GM12878 (cell line): ENCODE results near the gene RECQL5. TPM values are rescaled to one million over a fixed set of nuclear protein-coding genes. Genes with fewer than 3 reads are reported as not detected.
"Not testable (repeated sequence)": the region's sequence is repeated elsewhere in the genome, so short reads cannot be mapped to it uniquely, and the experiment has no call there.

Experiments used
- ATAC-seq: fragments of 200-7000 bp; cut with Tn5 transposase; 3 replicates; pipeline ENCODE4 v1.9.1; 2020; ENCODE audit warnings: mild to moderate bottlenecking, moderate library complexity
- BruUV-seq: library from RNA; stranded (reverse); fragments of 400-500 nt; replicated peaks from 2 replicates; lab custom pipeline; 2021; lab: Mats Ljungman, UMichigan
- CTCF ChIA-PET: fragments of 300-600 bp; sonication (Branson Sonifier 250); formaldehyde crosslinking; extraction: SDS; loops from one replicate; lab custom pipeline; 2021; ENCODE audit warnings: inconsistent platforms; lab: Yijun Ruan, JAX
- POLR2A ChIA-PET: fragments of 350-600 bp; formaldehyde crosslinking; extraction: SDS; loops from one replicate; lab custom pipeline; 2021; ENCODE audit warnings: inconsistent platforms; lab: Charles Lee
- RAD21 ChIA-PET: fragments of 300-600 bp; sonication (Branson Sonifier 250); formaldehyde crosslinking; loops from one replicate; lab custom pipeline; 2023; ENCODE audit warnings: antibody characterized with exemption; ENCODE audit not compliant: unreplicated experiment; lab: Charles Lee
- SMC1A ChIA-PET: fragments of 300-600 bp; sonication (Branson Sonifier 250); formaldehyde crosslinking; loops from one replicate; lab custom pipeline; 2023; ENCODE audit not compliant: unreplicated experiment, uncharacterized antibody; lab: Charles Lee
- DNase-seq: peaks from one replicate; pipeline ENCODE4 v3.0.0-alpha.2; 2011; ENCODE audit warnings: low read depth, low spot score
- FAIRE-seq: peaks from 3 replicates; lab custom pipeline; 2011; peaks lifted over from hg19 to GRCh38; lab: Jason Lieb, UNC
- H2AFZ ChIP-seq: 2 replicates; pipeline ENCODE4 v1.6.0; 2011; ENCODE audit warnings: low read depth, low read length, control low read depth; ENCODE audit not compliant: control insufficient read depth
- H3K27ac ChIP-seq: 2 replicates; pipeline ENCODE4 v1.5.1; 2011; ENCODE audit warnings: control low read depth; ENCODE audit not compliant: control insufficient read depth, insufficient read depth
- H3K27me3 ChIP-seq, 2 experiments: replicated peaks in 1 of 2; 2 replicates each; pipeline versions ENCODE4 v1.6.0 to v1.6.1; 2011; ENCODE audit warnings: low read length in 1 of 2; ENCODE audit not compliant: control insufficient read depth in 2 of 2, insufficient read depth in 2 of 2
- H3K36me3 ChIP-seq, 2 experiments: 2 replicates each; pipeline ENCODE4 v1.5.1; 2011; ENCODE audit warnings: low read length in 1 of 2; ENCODE audit not compliant: control insufficient read depth in 2 of 2, insufficient read depth in 2 of 2
- H3K4me1 ChIP-seq: 2 replicates; pipeline ENCODE4 v1.6.1; 2011; ENCODE audit warnings: mild to moderate bottlenecking, low read length, moderate library complexity, mixed read lengths; ENCODE audit not compliant: control insufficient read depth, insufficient read depth
- H3K4me2 ChIP-seq: 2 replicates; pipeline ENCODE4 v1.6.0; 2011; ENCODE audit warnings: control low read depth; ENCODE audit not compliant: control insufficient read depth, insufficient read depth
- H3K4me3 ChIP-seq: fragments of 200-600 bp; sonication (generic); 2 replicates; pipeline ENCODE4 v1.5.1; 2016
- H3K79me2 ChIP-seq: 2 replicates; pipeline ENCODE4 v1.6.0; 2011; ENCODE audit warnings: low read length; ENCODE audit not compliant: control insufficient read depth, insufficient read depth
- H3K9ac ChIP-seq: 2 replicates; pipeline ENCODE4 v1.8.0; 2011; ENCODE audit warnings: low read length, control low read depth, mixed read lengths; ENCODE audit not compliant: control insufficient read depth, insufficient read depth
- H3K9me3 ChIP-seq: replicated peaks from 3 replicates; pipeline ENCODE4 v1.5.1; 2011; ENCODE audit warnings: mild to moderate bottlenecking, low read length; ENCODE audit not compliant: control insufficient read depth, insufficient read depth
- H4K20me1 ChIP-seq: 2 replicates; pipeline ENCODE4 v1.6.0; 2011; ENCODE audit not compliant: control insufficient read depth, insufficient read depth
- ATF7 ChIP-seq: fragments of 450-650 bp; IDR thresholded peaks from 2 replicates; pipeline ENCODE4 v1.6.1; 2016; ENCODE audit warnings: low read depth, mild to moderate bottlenecking
- NBN ChIP-seq: fragments of 450-650 bp; IDR thresholded peaks from 2 replicates; pipeline ENCODE4 v1.6.1; 2016
- PRDM15 ChIP-seq: fragments of 450-650 bp; formaldehyde crosslinking; IDR thresholded peaks from 2 replicates; pipeline ENCODE4 v1.4.0; 2020; ENCODE audit warnings: mild to moderate bottlenecking, moderate library complexity
- RCOR1 ChIP-seq: conservative IDR thresholded peaks from 2 replicates; pipeline ENCODE4 v1.6.1; 2012; ENCODE audit warnings: low read depth, low read length, improper control_type of control experiment
- WGBS: methylation state at CpG from one replicate; pipeline ENCODE4 v1.1.6; 2016; ENCODE audit warnings: low lambda C conversion rate; ENCODE audit not compliant: insufficient replicate concordance, insufficient coverage; ENCODE audit errors: missing lambda C conversion rate; 5-methylcytosine and 5-hydroxymethylcytosine counted together
- in situ Hi-C: fragments of 300-500 bp; cut with MboI; formaldehyde crosslinking; loops from 9 replicates; pipeline ENCODE4 v1.14.3; 2018; ENCODE audit warnings: mixed read lengths
- intact Hi-C: fragments of 100-400 bp; cut with micrococcal nuclease; formaldehyde crosslinking; loops from one replicate; pipeline ENCODE4 v1.14.2; 2022; ENCODE audit not compliant: unreplicated experiment
- polyA plus RNA-seq, 11 experiments: library from polyadenylated mRNA; depleted of rRNA in 4 of 11; unstranded in 6 of 11; stranded (reverse) in 5 of 11; fragments of >200 nt; fragmentation: Nextera tagmentation in 4 of 11; fragmentation: Illumina TruSeq in 1 of 11; extraction: Ambion mirVana in 4 of 11; extraction: Trizol in 1 of 11; gene quantifications; 1 replicate in 1 of 11; 2 replicates in 10 of 11; pipeline versions ENCODE4 v1.2.1 to v1.2.3, GENCODE V29; 2011 to 2016; ENCODE audit warnings: inconsistent platforms in 2 of 11, missing spikeins in 2 of 11, low read depth in 1 of 11
- total RNA-seq, 4 experiments: library from RNA; depleted of rRNA in 3 of 4; stranded (reverse); fragments of >200 nt in 3 of 4; fragmentation: Illumina TruSeq in 1 of 4; extraction: Trizol in 1 of 4; gene quantifications; 2 replicates each; pipeline versions ENCODE4 v1.2.1 to v1.2.3, GENCODE V29; 2013 to 2021
- TF ChIP-seq, protein P1 (sequence below): fragments of 450-650 bp; IDR thresholded peaks from 2 replicates; pipeline ENCODE4 v1.6.1; 2016; ENCODE audit warnings: mild to moderate bottlenecking

The RECQL5 gene
- total and polyA plus RNA-seq, 10 of the 15 experiments (the other 5 are each of a cell fraction or from before 2014, with no cell fraction given): 3.6 to 30.6 (median 20.1) TPM

DNA sequence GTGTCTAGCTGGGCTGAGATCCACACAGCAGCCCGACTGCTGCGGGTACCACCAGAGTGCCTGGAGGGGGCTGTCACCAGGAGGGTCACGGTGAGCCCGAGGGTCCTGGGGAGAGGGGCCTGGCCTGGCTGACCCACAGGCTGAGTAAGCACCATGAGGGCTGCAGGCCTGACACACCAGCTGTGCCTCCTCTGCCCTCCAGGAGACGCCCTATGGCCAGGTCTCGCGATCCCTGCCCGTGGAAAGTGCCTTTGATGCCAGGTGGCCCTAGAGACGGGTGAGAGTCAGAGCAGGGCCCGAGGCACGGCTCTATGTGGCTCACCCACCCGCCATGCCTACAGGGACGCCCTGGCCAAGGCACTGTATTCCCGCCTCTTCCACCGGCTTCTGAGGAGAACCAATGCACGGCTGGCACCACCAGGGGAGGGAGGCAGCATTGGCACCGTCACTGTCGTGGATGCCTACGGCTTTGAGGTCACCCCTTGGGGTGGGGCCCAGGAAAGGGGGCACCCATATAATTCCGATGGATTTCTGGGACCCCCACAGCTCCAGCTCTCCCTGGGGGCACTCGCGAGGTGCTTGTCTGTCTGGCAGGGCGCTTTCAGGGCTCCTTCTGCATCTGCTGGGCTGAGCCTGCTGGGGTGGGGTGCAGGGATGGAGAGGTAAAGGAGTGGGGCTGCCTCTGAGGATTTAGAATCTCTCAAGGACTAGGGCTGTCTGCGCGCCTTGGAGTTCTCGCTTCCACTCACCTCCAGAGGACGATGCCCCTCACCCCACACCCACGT, 72.3 kb downstream of the RECQL5 start (continued):
- TF ChIP-seq PRDM15 (CRISPR knock-in tag): no peak
- no peak for TF ChIP-seq RCOR1
- TF ChIP-seq, protein P1, sequence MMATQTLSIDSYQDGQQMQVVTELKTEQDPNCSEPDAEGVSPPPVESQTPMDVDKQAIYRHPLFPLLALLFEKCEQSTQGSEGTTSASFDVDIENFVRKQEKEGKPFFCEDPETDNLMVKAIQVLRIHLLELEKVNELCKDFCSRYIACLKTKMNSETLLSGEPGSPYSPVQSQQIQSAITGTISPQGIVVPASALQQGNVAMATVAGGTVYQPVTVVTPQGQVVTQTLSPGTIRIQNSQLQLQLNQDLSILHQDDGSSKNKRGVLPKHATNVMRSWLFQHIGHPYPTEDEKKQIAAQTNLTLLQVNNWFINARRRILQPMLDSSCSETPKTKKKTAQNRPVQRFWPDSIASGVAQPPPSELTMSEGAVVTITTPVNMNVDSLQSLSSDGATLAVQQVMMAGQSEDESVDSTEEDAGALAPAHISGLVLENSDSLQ: no peak
- no peak for TF ChIP-seq ATF7
- no peak for TF ChIP-seq NBN

DNA sequence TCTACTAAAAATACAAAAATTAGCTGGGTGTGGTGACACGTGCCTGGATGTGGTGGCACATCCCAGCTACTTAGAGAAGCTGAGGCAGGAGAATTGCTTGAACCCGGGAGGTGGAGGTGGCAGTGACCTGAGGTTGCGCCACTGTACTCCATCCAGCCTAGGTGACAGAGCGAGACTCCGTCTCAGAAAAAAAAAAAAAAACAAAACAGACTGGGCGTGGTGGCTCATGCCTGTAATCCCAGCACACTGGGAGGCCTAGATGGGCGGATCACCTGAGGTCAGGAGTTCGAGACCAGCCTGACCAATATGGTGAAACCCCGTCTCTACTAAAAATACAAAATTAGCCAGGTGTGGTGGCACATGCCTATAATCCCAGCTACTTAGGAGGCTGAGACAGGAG, 73.5 kb downstream of the RECQL5 start:
- POLR2A ChIA-PET, H4K20me1 ChIP-seq, H2AFZ ChIP-seq, BruUV-seq, H3K4me2 ChIP-seq, DNase-seq, ATAC-seq, H3K9me3 ChIP-seq, H3K4me3 ChIP-seq, intact Hi-C loops, H3K4me1 ChIP-seq, FAIRE-seq, H3K36me3 ChIP-seq, SMC1A ChIA-PET, H3K79me2 ChIP-seq, H3K9ac ChIP-seq, H3K27me3 ChIP-seq, H3K27ac ChIP-seq: not testable (repeated sequence)
- in situ Hi-C loops: loop anchor here (10.0 kb wide), 1 partner anchor 169 kb away; no protein-coding TSS in a partner anchor
- RAD21 ChIA-PET: interaction anchor here (0.8 kb wide), 1 partner anchor 160 kb away, joined by 4 read pairs; no protein-coding TSS in a partner anchor
- CTCF ChIA-PET: interaction anchor here (0.9 to 3.7 kb wide), 4 partner anchors 8 to 154 kb away, joined by 3 to 20 read pairs (median 4); no protein-coding TSS in a partner anchor
- WGBS: 27% methylated on average over 8 of the region's 9 CpGs
